ENCODE measurements around the gene PRKAG1. TPM values are rescaled to one million over a fixed set of nuclear protein-coding genes. Genes with fewer than 3 reads are reported as not detected.

PRKAG1 gene
- total RNA-seq, 1 donor from 2014 or later, result 46.5 TPM

- Histone ChIP-seq H3K27me3 (no peaks in the 10 kb centered on the region), H3K36me3 (peaks cover 38% of the 10 kb centered on the region), H3K9me3 (no peaks in the 10 kb centered on the region), H3K27ac (peak overlapping the region; percentile 98), H3K4me1 (peaks cover 39% of the 10 kb centered on the region), H3K4me3 (peak overlapping the region; percentile 96)
- DNase-seq (peak; percentile 66), ATAC-seq (peak; percentile 76)
- no peak for TF ChIP-seq CTCF (IDR thresholded peaks at IDR 0.05)
- intact Hi-C loops (cut with DNase I), result no loop called here
Measured at GRCh38 chr12:49055978-49056754, 37.6 kb upstream of the PRKAG1 start.

- Histone ChIP-seq H3K27me3 (no peaks in the 10 kb centered on the region), H3K36me3 (peaks cover 49% of the 10 kb centered on the region), H3K4me3 (no peak overlapping the region), H3K27ac (no peak overlapping the region), H3K9me3 (no peaks in the 10 kb centered on the region), H3K4me1 (peaks cover 38% of the 10 kb centered on the region)
- ATAC-seq (no peak), DNase-seq (no peak)
- intact Hi-C loops (cut with DNase I), result no loop called here
- TF ChIP-seq CTCF (IDR thresholded peaks at IDR 0.05), result no peak
Measured at GRCh38 chr12:49055092-49055491, 36.5 kb upstream of the PRKAG1 start.

GRCh38 chr12:49054524-49054923, 35.9 kb upstream of the PRKAG1 start:
- DNase-seq (no peak), ATAC-seq (no peak)
- Histone ChIP-seq H3K27ac (no peak overlapping the region), H3K36me3 (peaks cover 54% of the 10 kb centered on the region), H3K27me3 (no peaks in the 10 kb centered on the region), H3K4me3 (no peak overlapping the region), H3K9me3 (no peaks in the 10 kb centered on the region), H3K4me1 (peaks cover 38% of the 10 kb centered on the region)
- no peak for TF ChIP-seq CTCF (IDR thresholded peaks at IDR 0.05)
- intact Hi-C loops (cut with DNase I), result no loop called here

GRCh38 chr12:49054096-49054495, 35.5 kb upstream of the PRKAG1 start:
- ATAC-seq, result no peak
- no peak for DNase-seq
- peaks cover 38% of the 10 kb centered on the region for H3K4me1 ChIP-seq
- H3K27ac ChIP-seq, result no peak overlapping the region
- peaks cover 58% of the 10 kb centered on the region for H3K36me3 ChIP-seq
- no peak overlapping the region for H3K4me3 ChIP-seq
- H3K9me3 ChIP-seq, result no peaks in the 10 kb centered on the region
- no peak for TF ChIP-seq CTCF (IDR thresholded peaks at IDR 0.05)
- H3K27me3 ChIP-seq, result no peaks in the 10 kb centered on the region
- intact Hi-C loops (cut with DNase I), result no loop called here

GRCh38 chr12:49052451-49053208, 34.1 kb upstream of the PRKAG1 start:
- H3K4me3 ChIP-seq, result no peak overlapping the region
- no peaks in the 10 kb centered on the region for H3K9me3 ChIP-seq
- DNase-seq (no peak), ATAC-seq (no peak)
- H3K27me3 ChIP-seq, result no peaks in the 10 kb centered on the region
- H3K36me3 ChIP-seq, result peaks cover 73% of the 10 kb centered on the region
- no peak overlapping the region for H3K27ac ChIP-seq
- TF ChIP-seq CTCF (IDR thresholded peaks at IDR 0.05), result no peak
- intact Hi-C loops (cut with DNase I), result no loop called here
- peaks cover 27% of the 10 kb centered on the region for H3K4me1 ChIP-seq
